ENCODE data around the gene DOK3. TPM values are rescaled to one million over a fixed set of nuclear protein-coding genes. Genes with fewer than 3 reads are reported as not detected.

The DOK3 gene
- total RNA-seq, 1 donor from 2014 or later, result 4.7 TPM

DNA sequence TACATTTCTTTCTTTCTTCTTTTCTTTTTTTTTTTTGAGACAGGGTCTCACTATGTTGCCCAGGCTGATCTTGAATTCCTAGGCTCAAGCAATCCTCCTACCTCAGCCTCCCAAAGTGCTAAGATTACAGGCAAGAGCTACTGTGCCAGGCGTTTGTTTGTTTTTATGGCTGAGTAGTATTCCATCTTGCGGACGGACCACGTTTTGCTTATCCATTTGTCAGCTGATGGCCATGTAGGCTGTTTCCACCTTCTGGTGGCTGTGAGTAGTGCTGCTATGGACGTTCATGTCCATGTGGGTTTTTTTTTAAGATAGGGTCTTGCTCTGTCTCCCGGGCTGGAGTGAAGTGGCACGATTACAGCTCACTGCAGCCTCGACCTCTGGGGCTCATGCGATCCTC is 2.5 kb downstream of the DOK3 start:
- TF ChIP-seq CTCF (IDR thresholded peaks at IDR 0.05; ENCODE audit: unreplicated experiment), result peak; percentile 23
- no peak for DNase-seq (ENCODE audit: low spot score in 2 of 2, unreplicated experiment in 2 of 2)
- Mint-ChIP-seq H3K36me3 (peaks cover 9% of the 10 kb centered on the region), H3K4me3 (no peak overlapping the region), H3K27ac (no peak overlapping the region), H3K4me1 (no peaks in the 10 kb centered on the region), H3K9me3 (no peaks in the 10 kb centered on the region), H3K27me3 (ENCODE audit: low read depth) (no peaks in the 10 kb centered on the region)

- Mint-ChIP-seq H3K36me3 (peaks cover 6% of the 10 kb centered on the region), H3K27ac (no peak overlapping the region), H3K9me3 (no peaks in the 10 kb centered on the region), H3K27me3 (ENCODE audit: low read depth) (no peaks in the 10 kb centered on the region), H3K4me1 (peaks cover 7% of the 10 kb centered on the region), H3K4me3 (no peak overlapping the region)
- TF ChIP-seq CTCF (IDR thresholded peaks at IDR 0.05; ENCODE audit: unreplicated experiment), result no peak
- no peak for DNase-seq (ENCODE audit: low spot score in 2 of 2, unreplicated experiment in 2 of 2)
Measured at GRCh38 chr5:177505075-177505474, 4.6 kb downstream of the DOK3 start.

DNA sequence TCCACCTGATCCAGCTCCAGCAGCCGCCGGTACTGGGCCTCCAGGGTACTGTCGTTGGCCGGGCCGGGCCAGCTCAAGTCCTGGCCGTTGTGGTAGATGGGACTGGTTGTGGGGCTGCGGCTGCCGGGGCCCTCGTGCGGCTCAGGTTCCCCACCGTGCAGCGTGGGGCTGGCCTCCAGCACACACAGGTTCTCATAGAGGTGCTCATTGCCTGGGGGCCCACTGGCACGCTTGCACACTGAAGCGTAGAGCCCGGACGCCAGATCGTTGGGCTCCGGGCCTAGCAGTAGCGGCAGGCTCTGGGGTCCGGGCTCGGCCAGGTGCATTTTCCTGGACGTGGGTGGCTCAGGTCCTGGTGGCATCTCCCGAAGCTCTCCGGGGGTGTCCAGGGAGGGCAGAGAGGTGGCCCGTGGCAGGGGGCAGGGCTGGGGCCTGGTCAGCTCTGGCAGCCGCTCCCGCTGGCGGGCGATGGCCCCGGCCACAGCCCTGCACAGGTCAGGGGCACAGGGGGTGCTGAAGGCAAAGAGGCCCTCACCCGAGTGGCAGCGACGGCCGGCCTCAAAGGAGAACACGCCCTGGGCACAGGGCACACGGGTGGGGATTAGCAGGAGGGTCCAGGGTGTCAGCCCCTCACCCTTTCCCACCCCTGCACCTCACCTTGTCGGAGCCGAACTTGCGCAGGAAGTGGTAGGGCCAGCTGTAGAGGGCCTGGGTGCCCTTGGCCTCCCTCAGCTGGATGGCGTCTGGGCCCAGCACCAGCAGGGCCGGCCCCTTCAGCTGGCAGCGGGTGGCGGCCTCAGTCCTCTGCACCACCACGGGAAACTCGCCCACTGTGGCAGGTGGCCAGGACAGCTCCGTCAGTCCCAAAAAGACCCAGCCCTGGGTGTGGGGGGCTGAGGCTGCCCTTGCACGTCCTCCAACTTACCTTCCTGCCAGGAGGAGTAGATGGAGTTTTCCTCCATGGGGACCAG is 5.3 kb downstream of the DOK3 start:
- no peak for TF ChIP-seq CTCF (IDR thresholded peaks at IDR 0.05; ENCODE audit: unreplicated experiment)
- Mint-ChIP-seq H3K9me3 (no peaks in the 10 kb centered on the region), H3K27me3 (ENCODE audit: low read depth) (no peaks in the 10 kb centered on the region), H3K4me3 (no peak overlapping the region), H3K4me1 (peaks cover 14% of the 10 kb centered on the region), H3K27ac (no peak overlapping the region), H3K36me3 (peaks cover 6% of the 10 kb centered on the region)
- DNase-seq (ENCODE audit: low spot score in 2 of 2, unreplicated experiment in 2 of 2), result no peak

GRCh38 chr5:177503351-177504085 is 6.1 kb downstream of the DOK3 start:
- Mint-ChIP-seq H3K27ac (no peak overlapping the region), H3K9me3 (no peaks in the 10 kb centered on the region), H3K36me3 (peaks cover 6% of the 10 kb centered on the region), H3K4me1 (peaks cover 21% of the 10 kb centered on the region), H3K4me3 (no peak overlapping the region), H3K27me3 (ENCODE audit: low read depth) (no peaks in the 10 kb centered on the region)
- no peak for TF ChIP-seq CTCF (IDR thresholded peaks at IDR 0.05; ENCODE audit: unreplicated experiment)
- DNase-seq (ENCODE audit: low spot score in 2 of 2, unreplicated experiment in 2 of 2), result no peak

- TF ChIP-seq CTCF (IDR thresholded peaks at IDR 0.05; ENCODE audit: unreplicated experiment), result no peak
- Mint-ChIP-seq H3K27me3 (ENCODE audit: low read depth) (no peaks in the 10 kb centered on the region), H3K4me1 (peaks cover 27% of the 10 kb centered on the region), H3K27ac (no peak overlapping the region), H3K4me3 (no peak overlapping the region), H3K9me3 (no peaks in the 10 kb centered on the region), H3K36me3 (peaks cover 6% of the 10 kb centered on the region)
- DNase-seq (ENCODE audit: low spot score in 2 of 2, unreplicated experiment in 2 of 2), result no peak
Measured at GRCh38 chr5:177502886-177503285, 6.7 kb downstream of the DOK3 start.

Data from mesothelial cell of epicardium (in vitro differentiated cells).